ENCODE results near the gene USP6NL.
"Not testable (repeated sequence)": the region's sequence is repeated elsewhere in the genome, so short reads cannot be mapped to it uniquely, and the experiment has no call there.

USP6NL gene

GRCh38 chr10:11441151-11441535 is 170.3 kb downstream of the USP6NL start:
- FAIRE-seq, result no peak

GRCh38 chr10:11440250-11441150 is 170.9 kb downstream of the USP6NL start:
- FAIRE-seq, result no peak

GRCh38 chr10:11439523-11440053 is 171.9 kb downstream of the USP6NL start:
- FAIRE-seq, result no peak

- no peak for FAIRE-seq
Measured at GRCh38 chr10:11437391-11438142, 173.9 kb downstream of the USP6NL start.

DNA sequence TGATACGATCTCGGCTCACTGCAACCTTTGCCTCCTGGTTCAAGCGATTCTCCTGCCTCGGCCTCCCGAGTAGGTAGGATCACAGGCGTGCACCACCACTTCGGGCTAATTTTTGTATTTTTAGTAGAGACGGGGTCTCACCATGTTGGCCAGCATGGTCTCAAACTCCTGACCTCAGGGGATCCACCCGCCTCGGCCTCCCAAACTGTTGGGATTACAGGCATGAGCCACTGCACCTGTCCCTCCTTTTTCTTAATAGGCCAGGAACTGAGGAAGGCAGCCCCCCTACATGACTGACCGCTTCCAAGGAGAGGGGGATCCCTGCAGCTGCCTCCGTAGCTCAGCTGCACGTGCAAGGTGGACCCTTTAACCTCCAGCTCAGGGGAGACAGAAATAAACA is 175.0 kb downstream of the USP6NL start:
- FAIRE-seq, result not testable (repeated sequence)

- no peak for FAIRE-seq
Measured at GRCh38 chr10:11435581-11435981, 175.9 kb downstream of the USP6NL start.

- FAIRE-seq, result no peak
Measured at GRCh38 chr10:11434324-11434723, 177.1 kb downstream of the USP6NL start.

DNA sequence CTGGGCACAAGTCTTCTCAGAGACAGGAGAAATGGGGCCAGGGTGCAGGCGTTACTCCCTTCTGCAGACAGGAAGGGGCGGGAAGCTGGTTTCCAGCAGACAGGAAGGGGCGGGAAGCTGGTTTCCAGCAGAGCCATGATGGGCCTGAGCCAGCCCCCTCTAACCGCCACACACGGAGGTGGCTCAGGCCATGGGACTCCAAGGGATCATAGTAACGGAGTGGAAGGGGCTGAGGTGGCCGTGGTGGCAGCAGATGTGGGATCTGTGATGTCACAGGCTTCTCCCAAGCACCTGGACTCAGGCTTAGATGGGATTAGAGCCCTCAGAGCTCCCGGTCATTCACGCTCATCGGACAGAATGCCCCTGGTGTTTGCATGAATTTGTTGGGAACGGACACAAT is 177.8 kb downstream of the USP6NL start:
- no peak for FAIRE-seq

GRCh38 chr10:11431216-11431555 is 180.3 kb downstream of the USP6NL start:
- no peak for FAIRE-seq

DNA sequence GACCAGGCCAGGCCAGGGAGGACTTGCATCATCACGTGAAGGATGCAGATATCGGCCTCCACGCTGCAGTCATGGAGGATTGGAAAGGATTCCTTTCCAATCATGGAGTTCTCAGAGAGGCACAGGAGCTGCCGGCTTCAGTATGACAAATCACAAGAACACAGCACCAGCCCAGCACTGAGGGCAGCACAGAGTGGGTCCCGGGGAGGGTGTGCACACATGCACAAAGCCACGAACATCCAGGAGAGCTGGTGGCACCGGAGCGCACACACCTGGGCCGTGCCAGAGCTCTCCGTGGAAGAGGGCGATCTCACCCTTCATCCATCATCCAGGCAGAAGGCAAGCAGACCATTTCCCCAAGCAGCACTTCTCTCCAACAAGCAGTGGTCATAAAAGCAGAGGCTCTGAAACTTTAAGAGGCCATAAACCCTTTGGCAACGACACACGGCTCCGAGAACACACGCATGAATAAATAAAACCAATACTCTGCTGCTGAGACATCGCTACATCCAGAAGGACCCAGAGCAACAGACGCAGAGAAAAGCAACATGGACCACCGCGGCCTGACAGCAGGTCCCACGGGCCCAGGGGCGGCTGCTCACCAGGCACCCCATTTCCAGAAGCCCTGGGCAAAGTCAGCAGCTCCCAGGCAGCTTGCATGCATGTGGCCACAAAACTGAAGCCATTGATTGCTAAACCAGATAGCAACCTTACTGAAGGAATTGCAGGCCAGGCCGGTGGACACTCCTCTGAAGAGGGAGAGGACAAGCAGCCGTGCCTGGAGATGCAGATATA is 180.8 kb downstream of the USP6NL start:
- no peak for FAIRE-seq

- FAIRE-seq, result no peak
Measured at GRCh38 chr10:11429439-11430052, 181.9 kb downstream of the USP6NL start.

GRCh38 chr10:11425676-11426075 is 185.8 kb downstream of the USP6NL start:
- FAIRE-seq, result no peak

DNA sequence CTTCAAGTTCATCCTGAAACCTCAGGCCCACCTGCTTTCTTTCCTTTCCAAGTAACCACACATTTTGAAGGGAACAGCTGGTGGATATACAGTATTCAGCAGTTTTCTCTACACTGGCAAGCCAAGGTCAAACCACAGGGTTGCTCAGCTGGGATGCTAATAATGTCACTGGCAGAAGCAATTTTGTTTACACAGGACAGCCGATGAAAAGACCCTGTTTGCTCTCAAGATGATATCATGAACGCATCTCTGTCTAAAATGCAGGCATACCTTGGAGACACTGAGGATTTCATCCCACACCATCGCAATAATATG is 186.2 kb downstream of the USP6NL start:
- no peak for FAIRE-seq

DNA sequence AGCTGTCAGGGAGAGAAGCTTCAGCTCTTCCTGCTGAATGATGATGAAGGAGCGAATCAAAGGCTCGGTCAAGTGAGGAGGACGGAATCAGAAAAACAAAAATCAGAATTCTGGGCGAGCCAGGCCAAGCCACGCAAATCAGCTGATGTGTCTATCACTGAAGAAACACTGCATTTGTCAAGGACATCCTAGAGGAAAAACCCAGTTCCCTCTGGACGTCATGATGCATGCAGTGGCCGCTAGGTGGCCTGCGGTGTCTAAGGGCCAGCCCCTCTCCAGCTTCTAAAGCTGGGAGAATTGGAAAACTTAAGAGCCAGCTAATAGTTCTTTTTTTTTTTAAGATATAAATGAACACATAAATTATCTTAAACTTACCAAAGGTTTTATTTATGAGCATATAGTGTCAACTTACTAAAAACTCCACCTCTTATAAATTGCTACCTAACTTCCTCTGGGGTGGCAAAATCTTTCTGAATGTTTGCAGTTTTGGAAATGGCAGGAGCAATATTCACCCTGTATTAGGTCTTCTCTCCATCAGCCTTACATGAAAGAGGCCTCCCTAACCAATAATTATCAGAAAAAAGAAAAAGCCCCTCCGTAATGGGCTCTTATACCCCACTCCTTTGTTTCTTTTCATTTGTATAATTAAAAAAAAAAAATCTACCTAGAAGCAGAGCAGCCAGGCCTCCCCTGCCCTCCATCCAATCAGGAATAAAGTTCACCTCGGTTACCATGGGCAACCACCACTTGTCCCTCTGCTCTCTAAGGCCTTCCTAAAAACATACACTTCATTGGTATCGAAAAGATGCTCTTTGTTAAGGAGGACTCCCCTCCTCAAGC is 186.8 kb downstream of the USP6NL start:
- FAIRE-seq, result peak; percentile 84

DNA sequence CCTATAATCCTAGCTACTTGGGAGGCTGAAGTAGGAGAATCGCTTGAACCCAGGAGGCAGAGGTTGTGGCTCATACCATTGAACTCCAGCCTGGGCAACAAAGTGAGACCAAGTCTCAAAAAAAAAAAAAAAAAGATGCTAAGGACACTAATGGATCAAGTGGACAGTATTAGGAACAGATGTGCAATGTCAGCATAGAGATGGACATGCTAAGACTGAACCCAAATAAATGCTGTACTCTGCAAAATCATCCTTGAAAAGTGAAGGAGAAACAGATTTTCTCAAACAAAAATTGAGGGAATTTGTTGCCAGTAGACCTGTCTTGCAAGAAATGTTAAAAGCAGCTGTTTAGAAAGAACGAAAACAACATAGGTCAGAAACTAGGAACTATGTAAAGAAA is 194.5 kb downstream of the USP6NL start:
- no peak for FAIRE-seq

- FAIRE-seq, result no peak
Measured at GRCh38 chr10:11415095-11415494, 196.4 kb downstream of the USP6NL start.

GRCh38 chr10:11414314-11415038 is 197.0 kb downstream of the USP6NL start:
- no peak for FAIRE-seq

- FAIRE-seq, result no peak
Measured at GRCh38 chr10:11411926-11412545, 199.4 kb downstream of the USP6NL start.

GRCh38 chr10:11409357-11409756 is 202.1 kb downstream of the USP6NL start:
- no peak for FAIRE-seq

DNA sequence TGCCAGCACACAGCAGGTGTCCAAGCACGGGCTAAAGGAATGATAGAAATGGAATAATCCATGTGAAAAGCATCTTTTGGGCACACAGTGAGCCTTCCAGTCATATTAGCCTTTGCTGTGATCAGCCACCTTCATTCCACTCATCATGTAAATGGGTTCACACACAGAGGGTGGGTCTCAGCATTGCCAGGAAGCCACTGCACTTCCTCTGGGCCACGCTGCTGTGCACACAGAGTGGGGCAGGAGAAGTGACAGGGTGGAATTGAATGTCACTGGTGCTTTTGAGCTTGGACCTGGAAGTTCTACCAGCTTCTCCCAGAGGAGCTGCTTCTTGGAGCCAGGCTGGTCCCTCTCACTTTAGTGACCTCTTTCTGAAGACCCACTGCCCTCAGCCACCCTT is 203.5 kb downstream of the USP6NL start:
- FAIRE-seq, result no peak

- FAIRE-seq, result no peak
Measured at GRCh38 chr10:11406746-11407145, 204.7 kb downstream of the USP6NL start.
